K562 (cell line): ENCODE data around the gene N4BP2. TPM values are rescaled to one million over a fixed set of nuclear protein-coding genes. Genes with fewer than 3 reads are reported as not detected.

Experiments
- ATF4 ChIP-seq: fragments of 450-650 bp; formaldehyde crosslinking; IDR thresholded peaks from 2 replicates; pipeline ENCODE4 v1.4.0; 2022; ENCODE audit warnings: mild to moderate bottlenecking, moderate library complexity
- CHD4 ChIP-seq: fragments of 200-600 bp; sonication (generic); IDR thresholded peaks from 3 replicates; pipeline ENCODE4 v1.6.1; 2012; ENCODE audit warnings: low read depth, mild to moderate bottlenecking, mixed read lengths, low read length, inconsistent platforms; ENCODE audit not compliant: insufficient read depth, insufficient replicate concordance, poor library complexity, severe bottlenecking
- GABPB2 ChIP-seq: fragments of 250-450 bp; sonication (Bioruptor Pico); conservative IDR thresholded peaks from 2 replicates; pipeline ENCODE4 v1.5.1; 2021; ENCODE audit warnings: mild to moderate bottlenecking
- HMBOX1 ChIP-seq: sonication (generic); IDR thresholded peaks from 2 replicates; pipeline ENCODE4 v1.6.1; 2016
- HMGXB4 ChIP-seq: sonication (generic); formaldehyde crosslinking; IDR thresholded peaks from 2 replicates; pipeline ENCODE4 v1.8.1; 2023; ENCODE audit warnings: mild to moderate bottlenecking, missing genetic modification reagents
- IRF1 ChIP-seq: sonication (generic); formaldehyde crosslinking; IDR thresholded peaks from 2 replicates; pipeline ENCODE4 v1.8.0; 2022; ENCODE audit warnings: missing genetic modification reagents, mild to moderate bottlenecking, borderline replicate concordance
- MAX ChIP-seq: sonication (generic); formaldehyde crosslinking; IDR thresholded peaks from 2 replicates; pipeline ENCODE4 v1.9.0; 2022; ENCODE audit warnings: mild to moderate bottlenecking, missing genetic modification reagents
- MBD2 ChIP-seq: sonication (generic); IDR thresholded peaks from 2 replicates; pipeline ENCODE4 v1.6.1; 2016; ENCODE audit warnings: low read depth, borderline replicate concordance
- MCM7 ChIP-seq, 2 experiments: fragments of 450-650 bp; IDR thresholded peaks; 2 replicates each; pipeline ENCODE4 v1.6.1; 2016 to 2018
- MECOM ChIP-seq: fragments of 250-450 bp; sonication (Bioruptor Pico); IDR thresholded peaks from 2 replicates; pipeline ENCODE4 v1.8.0; 2022; ENCODE audit warnings: inconsistent platforms
- MEIS2 ChIP-seq: fragments of 450-650 bp; IDR thresholded peaks from 2 replicates; pipeline ENCODE4 v1.6.1; 2014; ENCODE audit warnings: mild to moderate bottlenecking; ENCODE audit not compliant: partially characterized antibody
- MTA3 ChIP-seq: fragments of 450-650 bp; formaldehyde crosslinking; IDR thresholded peaks from 2 replicates; pipeline ENCODE4 v1.6.1; 2017; ENCODE audit warnings: mild to moderate bottlenecking, borderline replicate concordance
- PML ChIP-seq: IDR thresholded peaks from 2 replicates; pipeline ENCODE4 v1.6.1; 2012; ENCODE audit warnings: low read length, inconsistent platforms
- POLR2A ChIP-seq: fragments of 450-650 bp; conservative IDR thresholded peaks from 2 replicates; pipeline ENCODE4 v1.6.1; 2016
- RBBP5 ChIP-seq: fragments of 200-600 bp; sonication (generic); IDR thresholded peaks from 2 replicates; pipeline ENCODE4 v1.6.1; 2012; ENCODE audit warnings: borderline replicate concordance, mild to moderate bottlenecking, low read length, control low read depth, inconsistent platforms; ENCODE audit not compliant: insufficient read depth, poor library complexity, severe bottlenecking
- RBM34 ChIP-seq: fragments of 200-400 bp; formaldehyde crosslinking; IDR thresholded peaks from 2 replicates; pipeline ENCODE4 v1.6.1; 2018; ENCODE audit warnings: low read length, borderline replicate concordance; ENCODE audit not compliant: insufficient read depth
- SIN3B ChIP-seq: fragments of 450-650 bp; IDR thresholded peaks from 2 replicates; pipeline ENCODE4 v1.6.1; 2017; ENCODE audit warnings: low read depth, mild to moderate bottlenecking, moderate library complexity
- SMAD1 ChIP-seq: fragments of 150-350 bp; IDR thresholded peaks from 2 replicates; pipeline ENCODE4 v1.6.1; 2014; ENCODE audit warnings: low read length, low read depth; ENCODE audit not compliant: partially characterized antibody
- SMARCA4 ChIP-seq: fragments of 450-650 bp; IDR thresholded peaks from 2 replicates; pipeline ENCODE4 v1.6.1; 2016
- TBP ChIP-seq: optimal IDR thresholded peaks from 2 replicates; pipeline ENCODE3; 2011; ENCODE audit warnings: low read depth, low read length, improper control_type of control experiment
- ZBTB1 ChIP-seq: sonication (generic); formaldehyde crosslinking; IDR thresholded peaks from 2 replicates; pipeline ENCODE4 v1.8.1; 2023; ENCODE audit warnings: missing genetic modification reagents, low read depth, mild to moderate bottlenecking, borderline replicate concordance
- ZBTB34 ChIP-seq: fragments of 250-450 bp; sonication (Bioruptor Pico); IDR thresholded peaks from 2 replicates; pipeline ENCODE4 v1.8.0; 2021; ENCODE audit warnings: mild to moderate bottlenecking, moderate library complexity
- ZKSCAN1 ChIP-seq: fragments of 150-350 bp; IDR thresholded peaks from 2 replicates; pipeline ENCODE4 v1.6.1; 2016; ENCODE audit warnings: low read depth, low read length
- ZNF780A ChIP-seq: fragments of 250-450 bp; sonication (Bioruptor Pico); IDR thresholded peaks from 2 replicates; pipeline ENCODE4 v1.5.0; 2021; ENCODE audit warnings: mild to moderate bottlenecking
- polyA plus RNA-seq, 8 experiments: library from polyadenylated mRNA; depleted of rRNA in 4 of 8; stranded (reverse) in 5 of 8; unstranded in 3 of 8; fragments of >200 nt; fragmentation: Nextera tagmentation in 2 of 8; fragmentation: Illumina TruSeq in 1 of 8; extraction: Ambion mirVana in 2 of 8; extraction: Trizol in 1 of 8; gene quantifications; 2 replicates each; pipeline versions ENCODE4 v1.2.1 to v1.2.3, GENCODE V29; 2011 to 2014; ENCODE audit warnings: inconsistent platforms in 1 of 8, missing spikeins in 1 of 8
- total RNA-seq, 7 experiments: library from RNA; depleted of rRNA in 6 of 7; stranded (reverse); fragments of >200 nt in 6 of 7; fragmentation: Illumina TruSeq in 2 of 7; extraction: Trizol in 2 of 7; gene quantifications; 2 replicates each; pipeline versions ENCODE4 v1.2.1 to v1.2.3, GENCODE V29; 2011 to 2021; ENCODE audit warnings: low replicate concordance in 1 of 7

Gene N4BP2
- total and polyA plus RNA-seq, 9 of the 15 experiments (the other 6 are each of a cell fraction or from before 2014, with no cell fraction given): 2.7 to 12.6 (median 7.6) TPM

- TF ChIP-seq HMGXB4 (CRISPR knock-in tag) (no peak), PML (peak; percentile 46), MECOM (CRISPR knock-in tag) (peak; percentile 67; the same call in 1 of the 2 replicates), POLR2A (peak; percentile 77), ZKSCAN1 (peak; percentile 80; the same call in 1 of the 2 replicates), GABPB2 (no peak), ATF4 (CRISPR knock-in tag) (no peak), ZNF780A (CRISPR knock-in tag) (no peak), MBD2 (peak; percentile 57; the same call in 1 of the 2 replicates), HMBOX1 (peak; percentile 96), IRF1 (CRISPR knock-in tag) (no peak), MTA3 (peak; percentile 58; the same call in 1 of the 2 replicates), TBP (peak; percentile 78), SMAD1 (peak; percentile 33), CHD4 (no peak), SMARCA4 (peak; percentile 76), ZBTB1 (CRISPR knock-in tag) (no peak), MEIS2 (no peak), MCM7 (IDR thresholded peaks at IDR 0.05) (no peak), RBBP5 (no peak), RBM34 (no peak), SIN3B (0 out of 2 replicates have a peak, but pooled peaks have one; percentile 2), MAX (CRISPR knock-in tag) (no peak), ZBTB34 (CRISPR knock-in tag) (peak; percentile 81; the same call in 1 of the 2 replicates)
Measured at GRCh38 chr4:40057586-40058091, 989 bp downstream of the N4BP2 start (continued).
